Panc1 (cell line): ENCODE data around the gene ZNF764. TPM values are rescaled to one million over a fixed set of nuclear protein-coding genes. Genes with fewer than 3 reads are reported as not detected.

ENCODE experiments used
- ATAC-seq: fragments of 200-7000 bp; cut with Tn5 transposase; 2 replicates; pipeline ENCODE4 v1.9.1; 2020; ENCODE audit warnings: mild to moderate bottlenecking, moderate library complexity
- BruUV-seq: library from RNA; stranded (reverse); fragments of 400-500 nt; replicated peaks from 2 replicates; lab custom pipeline; 2021; lab: Mats Ljungman, UMichigan
- CTCF ChIA-PET: fragments of 300-600 bp; sonication (Branson Sonifier 250); formaldehyde crosslinking; loops from one replicate; lab custom pipeline; 2022; ENCODE audit warnings: antibody characterized with exemption; lab: Charles Lee
- POLR2A ChIA-PET: fragments of 300-600 bp; sonication (Branson Sonifier 250); formaldehyde crosslinking; loops from one replicate; lab custom pipeline; 2022; ENCODE audit warnings: antibody characterized with exemption; lab: Charles Lee
- DNase-seq: peaks from one replicate; pipeline ENCODE4 v3.0.0-alpha.2; 2010; ENCODE audit warnings: low read depth, low spot score
- H3K27ac ChIP-seq: 2 replicates; pipeline ENCODE4 v1.5.1; 2011; ENCODE audit warnings: mild to moderate bottlenecking, low read length, inconsistent platforms
- H3K27me3 ChIP-seq: fragments of 200-500 bp; sonication (Bioruptor generic); 2 replicates; pipeline ENCODE4 v1.6.0; 2014; ENCODE audit warnings: low read length, inconsistent platforms; ENCODE audit not compliant: control insufficient read depth, insufficient read depth
- H3K36me3 ChIP-seq: fragments of 200-500 bp; sonication (Bioruptor generic); 2 replicates; pipeline ENCODE4 v1.5.1; 2014; ENCODE audit warnings: inconsistent platforms, mild to moderate bottlenecking, low read length, moderate library complexity; ENCODE audit not compliant: control insufficient read depth, insufficient read depth
- H3K4me1 ChIP-seq: 2 replicates; pipeline ENCODE4 v1.5.1; 2011; ENCODE audit warnings: inconsistent platforms, mild to moderate bottlenecking, low read length, moderate library complexity; ENCODE audit not compliant: control insufficient read depth, insufficient read depth
- H3K4me3 ChIP-seq, 2 experiments: 2 replicates each; pipeline ENCODE4 v1.5.1; 2011 to 2012; ENCODE audit warnings: low read depth in 2 of 2, low read length in 2 of 2, mild to moderate bottlenecking in 2 of 2, inconsistent platforms in 1 of 2, moderate library complexity in 1 of 2
- H3K9me3 ChIP-seq: fragments of 200-500 bp; sonication (Bioruptor generic); 2 replicates; pipeline ENCODE4 v1.5.1; 2014; ENCODE audit warnings: low read depth, mild to moderate bottlenecking, inconsistent platforms, low read length, moderate library complexity; ENCODE audit not compliant: control insufficient read depth, insufficient read depth
- SIN3A ChIP-seq: IDR thresholded peaks from 2 replicates; pipeline ENCODE4 v1.6.1; 2012; ENCODE audit warnings: low read depth, mild to moderate bottlenecking, low read length, moderate library complexity, borderline replicate concordance; ENCODE audit not compliant: insufficient read depth
- TCF7L2 ChIP-seq: IDR thresholded peaks from 2 replicates; pipeline ENCODE4 v1.6.1; 2011; ENCODE audit warnings: mild to moderate bottlenecking, low read depth, low read length, inconsistent platforms
- in situ Hi-C: cut with HindIII; loops from 2 replicates; pipeline ENCODE4 v1.10.0; 2016; ENCODE audit warnings: low sequenced_read_pairs, low pct_unique_long_range_greater_than_20kb
- intact Hi-C: fragments of 100-400 bp; cut with micrococcal nuclease; formaldehyde crosslinking; loops from one replicate; pipeline ENCODE4 v1.10.0; 2022; ENCODE audit not compliant: unreplicated experiment
- total RNA-seq: library from RNA; stranded (reverse); gene quantifications from one replicate; pipeline ENCODE4 v1.2.1, GENCODE V29; 2021; ENCODE audit not compliant: unreplicated experiment
- TF ChIP-seq, protein P1 (sequence below): fragments of 450-650 bp; IDR thresholded peaks from 2 replicates; pipeline ENCODE4 v1.5.1; 2017; ENCODE audit warnings: mild to moderate bottlenecking
- TF ChIP-seq, protein P2 (sequence below), 2 experiments: IDR thresholded peaks; 2 replicates each; pipeline ENCODE4 v1.6.1; 2011 to 2012; ENCODE audit warnings: low read depth in 2 of 2, control low read depth in 1 of 2, low read length in 1 of 2, mild to moderate bottlenecking in 1 of 2, moderate library complexity in 1 of 2; ENCODE audit not compliant: insufficient read depth in 1 of 2

ZNF764 gene
- total RNA-seq, 1 experiment from 2014 or later, result 16.7 TPM

DNA sequence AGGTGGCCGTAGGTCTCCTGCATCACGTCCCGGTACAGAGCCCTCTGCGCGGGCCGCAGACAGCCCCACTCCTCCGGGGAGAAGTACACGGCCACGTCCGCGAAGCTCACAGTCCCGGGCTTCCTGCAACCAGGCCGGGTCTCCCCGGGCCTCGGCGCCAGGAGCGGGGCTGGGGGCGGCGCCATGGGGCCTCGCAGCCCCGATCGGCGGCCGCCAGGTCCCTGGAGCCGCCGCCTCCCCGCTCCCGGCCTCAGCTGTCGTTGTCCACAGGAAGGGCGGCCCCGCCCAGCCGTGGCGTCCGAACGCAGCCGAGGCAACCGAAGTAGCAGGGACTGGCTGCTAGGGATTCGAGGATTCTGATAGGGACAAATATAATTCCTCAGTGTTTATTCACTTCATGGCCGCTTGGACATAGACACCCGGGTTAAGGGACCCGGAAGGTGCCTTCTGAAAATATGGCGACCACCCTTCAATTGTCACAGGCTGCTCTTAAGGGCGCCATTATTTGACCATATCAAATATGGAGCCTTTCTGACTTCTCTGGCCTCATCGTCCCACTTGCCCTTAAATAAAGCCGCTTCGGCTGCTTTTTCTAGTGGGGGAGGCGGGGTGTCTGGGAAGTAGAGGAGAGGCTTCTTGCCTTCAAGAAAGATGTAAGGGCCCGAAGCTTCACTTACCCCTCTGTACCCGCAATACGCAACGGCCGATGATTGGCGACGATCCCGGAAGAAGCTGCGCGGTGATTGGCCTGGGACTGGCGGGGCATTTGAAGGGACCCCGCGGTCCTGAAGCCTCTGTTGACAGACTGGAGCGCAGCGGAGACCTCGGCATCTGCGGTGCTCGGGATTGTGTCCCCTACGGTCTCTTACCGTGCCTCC, 13.5 kb upstream of the ZNF764 start, which contains the start of gene ZNF688:
ZNF688 (minus strand) TSS at position 270 of the 878 bp plus-strand sequence; CDS start at position 185, 85 bp downstream.
- ChIA-PET POLR2A (interaction anchor here (0.5 to 1.4 kb wide), 2 partner anchors 13 to 21 kb away, joined by 4 to 13 read pairs; partner anchors contain the start of gene ZNF764), CTCF (interaction anchor here (1.2 kb wide), 1 partner anchor 66 kb away, joined by 4 read pairs; no protein-coding TSS in a partner anchor)
- Histone ChIP-seq H3K27ac (peak within 1 kb of the TSS; percentile 94), H3K27me3 (no peaks in the 10 kb centered on the region), H3K36me3 (no peaks in the 10 kb centered on the region), H3K4me3 (peak within 1 kb of the TSS; percentile 66 to 89), H3K9me3 (no peaks in the 10 kb centered on the region), H3K4me1 (peaks cover 9% of the 10 kb centered on the region)
- ATAC-seq (peak; percentile 93), DNase-seq (peak; percentile 81)
- in situ Hi-C loops (no loop called here), intact Hi-C loops (no loop called here)
- TF ChIP-seq, protein P1, sequence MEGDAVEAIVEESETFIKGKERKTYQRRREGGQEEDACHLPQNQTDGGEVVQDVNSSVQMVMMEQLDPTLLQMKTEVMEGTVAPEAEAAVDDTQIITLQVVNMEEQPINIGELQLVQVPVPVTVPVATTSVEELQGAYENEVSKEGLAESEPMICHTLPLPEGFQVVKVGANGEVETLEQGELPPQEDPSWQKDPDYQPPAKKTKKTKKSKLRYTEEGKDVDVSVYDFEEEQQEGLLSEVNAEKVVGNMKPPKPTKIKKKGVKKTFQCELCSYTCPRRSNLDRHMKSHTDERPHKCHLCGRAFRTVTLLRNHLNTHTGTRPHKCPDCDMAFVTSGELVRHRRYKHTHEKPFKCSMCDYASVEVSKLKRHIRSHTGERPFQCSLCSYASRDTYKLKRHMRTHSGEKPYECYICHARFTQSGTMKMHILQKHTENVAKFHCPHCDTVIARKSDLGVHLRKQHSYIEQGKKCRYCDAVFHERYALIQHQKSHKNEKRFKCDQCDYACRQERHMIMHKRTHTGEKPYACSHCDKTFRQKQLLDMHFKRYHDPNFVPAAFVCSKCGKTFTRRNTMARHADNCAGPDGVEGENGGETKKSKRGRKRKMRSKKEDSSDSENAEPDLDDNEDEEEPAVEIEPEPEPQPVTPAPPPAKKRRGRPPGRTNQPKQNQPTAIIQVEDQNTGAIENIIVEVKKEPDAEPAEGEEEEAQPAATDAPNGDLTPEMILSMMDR, result no peak
- TF ChIP-seq SIN3A (peak; percentile 100), TCF7L2 (peak; percentile 96)
- no TSS peak for BruUV-seq

DNA sequence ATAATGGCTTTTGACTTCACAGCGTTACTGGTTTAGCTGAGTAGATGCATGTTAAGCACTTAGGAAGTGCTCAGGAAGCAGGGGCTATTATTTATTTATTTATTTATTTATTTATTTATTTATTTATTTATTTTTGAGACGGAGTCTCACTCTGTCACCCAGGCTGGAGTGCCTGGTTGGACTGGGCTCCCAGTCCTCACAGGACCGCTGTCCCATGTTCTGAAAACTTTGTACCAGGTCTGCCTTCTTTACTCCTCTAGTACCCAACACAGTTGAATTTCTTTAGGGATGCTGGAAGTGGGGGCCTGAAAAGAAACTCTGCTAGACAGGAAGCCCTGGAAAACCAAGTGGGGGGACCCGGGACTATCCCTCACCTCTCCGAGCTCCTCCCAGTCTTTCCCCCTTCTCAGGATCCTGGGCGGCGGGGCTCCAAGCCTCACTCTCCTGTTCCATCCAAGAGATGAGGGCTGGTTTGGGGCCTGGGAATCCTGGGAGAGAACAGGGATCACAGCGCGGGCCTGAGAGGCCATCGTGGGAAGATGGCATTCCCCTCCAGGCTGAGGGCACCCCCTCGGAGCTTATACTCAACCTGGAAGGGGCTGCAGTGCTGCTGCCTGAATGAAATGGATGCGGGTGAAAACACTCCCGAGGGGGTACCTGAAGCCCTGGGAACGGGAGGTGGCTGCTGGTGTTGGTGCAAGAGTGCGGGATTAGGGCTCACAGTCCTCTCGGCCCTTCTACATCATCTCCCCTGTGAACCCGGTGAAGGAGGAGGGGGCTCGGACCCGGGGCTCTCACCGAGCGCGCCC, 12.7 kb upstream of the ZNF764 start:
- peak overlapping the region; percentile 94 for H3K27ac ChIP-seq
- H3K4me3 ChIP-seq, result peak overlapping the region; percentile 66 to 89
- H3K9me3 ChIP-seq, result no peaks in the 10 kb centered on the region
- no peaks in the 10 kb centered on the region for H3K27me3 ChIP-seq
- TF ChIP-seq, protein P2, sequence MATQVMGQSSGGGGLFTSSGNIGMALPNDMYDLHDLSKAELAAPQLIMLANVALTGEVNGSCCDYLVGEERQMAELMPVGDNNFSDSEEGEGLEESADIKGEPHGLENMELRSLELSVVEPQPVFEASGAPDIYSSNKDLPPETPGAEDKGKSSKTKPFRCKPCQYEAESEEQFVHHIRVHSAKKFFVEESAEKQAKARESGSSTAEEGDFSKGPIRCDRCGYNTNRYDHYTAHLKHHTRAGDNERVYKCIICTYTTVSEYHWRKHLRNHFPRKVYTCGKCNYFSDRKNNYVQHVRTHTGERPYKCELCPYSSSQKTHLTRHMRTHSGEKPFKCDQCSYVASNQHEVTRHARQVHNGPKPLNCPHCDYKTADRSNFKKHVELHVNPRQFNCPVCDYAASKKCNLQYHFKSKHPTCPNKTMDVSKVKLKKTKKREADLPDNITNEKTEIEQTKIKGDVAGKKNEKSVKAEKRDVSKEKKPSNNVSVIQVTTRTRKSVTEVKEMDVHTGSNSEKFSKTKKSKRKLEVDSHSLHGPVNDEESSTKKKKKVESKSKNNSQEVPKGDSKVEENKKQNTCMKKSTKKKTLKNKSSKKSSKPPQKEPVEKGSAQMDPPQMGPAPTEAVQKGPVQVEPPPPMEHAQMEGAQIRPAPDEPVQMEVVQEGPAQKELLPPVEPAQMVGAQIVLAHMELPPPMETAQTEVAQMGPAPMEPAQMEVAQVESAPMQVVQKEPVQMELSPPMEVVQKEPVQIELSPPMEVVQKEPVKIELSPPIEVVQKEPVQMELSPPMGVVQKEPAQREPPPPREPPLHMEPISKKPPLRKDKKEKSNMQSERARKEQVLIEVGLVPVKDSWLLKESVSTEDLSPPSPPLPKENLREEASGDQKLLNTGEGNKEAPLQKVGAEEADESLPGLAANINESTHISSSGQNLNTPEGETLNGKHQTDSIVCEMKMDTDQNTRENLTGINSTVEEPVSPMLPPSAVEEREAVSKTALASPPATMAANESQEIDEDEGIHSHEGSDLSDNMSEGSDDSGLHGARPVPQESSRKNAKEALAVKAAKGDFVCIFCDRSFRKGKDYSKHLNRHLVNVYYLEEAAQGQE (IDR thresholded peaks at IDR 0.05; ENCODE audit: insufficient read depth in 1 of 2, low read depth in 2 of 2, low read length in 1 of 2), result peak; percentile 72 to 75
- TF ChIP-seq, protein P1, result no peak
- CTCF ChIA-PET, result interaction anchor here (1.2 kb wide), 1 partner anchor 67 kb away, joined by 4 read pairs; no protein-coding TSS in a partner anchor
- intact Hi-C loops (no loop called here), in situ Hi-C loops (no loop called here)
- H3K4me1 ChIP-seq, result peaks cover 9% of the 10 kb centered on the region
- ATAC-seq, result peak; percentile 1; the same call in 1 of the 2 replicates
- BruUV-seq, result no TSS peak
- DNase-seq, result no peak
- POLR2A ChIA-PET, result interaction anchor here (1.4 kb wide), 1 partner anchor 12 kb away, joined by 4 read pairs; the partner anchor contains the start of gene ZNF764
- H3K36me3 ChIP-seq, result no peaks in the 10 kb centered on the region
